Endothelial cell of umbilical vein (primary cell): ENCODE measurements around the gene TRAF3.

Source experiments
- CTCF ChIP-seq, 2 donors: IDR thresholded peaks; 1 replicate in 1 of 2; 2 replicates in 1 of 2; pipeline ENCODE4 v1.5.1; 2011; ENCODE audit warnings: low read length in 2 of 2, mild to moderate bottlenecking in 2 of 2, moderate library complexity in 2 of 2, control low read depth in 1 of 2, inconsistent platforms in 1 of 2, low read depth in 1 of 2; ENCODE audit not compliant: insufficient read depth in 1 of 2; ENCODE audit errors: extremely low read depth in 1 of 2
- EZH2 ChIP-seq: IDR thresholded peaks from 2 replicates; pipeline ENCODE4 v1.6.1; 2012; ENCODE audit warnings: borderline replicate concordance, low read depth, mild to moderate bottlenecking, moderate library complexity, low read length, inconsistent platforms; ENCODE audit not compliant: severe bottlenecking
- FOS ChIP-seq: IDR thresholded peaks from 2 replicates; pipeline ENCODE4 v1.6.1; 2011; ENCODE audit warnings: mild to moderate bottlenecking, low read length, moderate library complexity, borderline replicate concordance; ENCODE audit not compliant: insufficient read depth
- JUN ChIP-seq: IDR thresholded peaks from 2 replicates; pipeline ENCODE4 v1.6.1; 2011; ENCODE audit warnings: borderline replicate concordance, low read depth; ENCODE audit not compliant: insufficient read length, insufficient read depth
- MAX ChIP-seq: IDR thresholded peaks from 2 replicates; pipeline ENCODE4 v1.6.1; 2011; ENCODE audit not compliant: insufficient read depth, insufficient read length
- POLR2A ChIP-seq: IDR thresholded peaks from 2 replicates; pipeline ENCODE4 v1.6.1; 2012; ENCODE audit warnings: low read depth, mild to moderate bottlenecking, control low read depth, low read length
- POLR2AphosphoS5 ChIP-seq: IDR thresholded peaks from 2 replicates; pipeline ENCODE4 v1.6.1; 2012; ENCODE audit warnings: low read depth, mild to moderate bottlenecking, control low read depth, low read length, moderate library complexity; ENCODE audit not compliant: insufficient read depth

GRCh38 chr14:102929241-102930137 is 152.2 kb downstream of the TRAF3 start:
- no peak for TF ChIP-seq CTCF (IDR thresholded peaks at IDR 0.05; ENCODE audit: extremely low read depth in 1 of 2, insufficient read depth in 1 of 2, low read depth in 1 of 2, low read length in 2 of 2)
- no peak for TF ChIP-seq POLR2AphosphoS5
- no peak for TF ChIP-seq POLR2A
- no peak for TF ChIP-seq MAX
- peak; percentile 99 for TF ChIP-seq EZH2
- no peak for TF ChIP-seq FOS
- no peak for TF ChIP-seq JUN
